ENCODE data around the gene MRPL54.

GRCh38 chr19:3816566-3817218 is 54.2 kb downstream of the MRPL54 start:
- TF ChIP-seq CTCF (IDR thresholded peaks at IDR 0.05; ENCODE audit: low read depth, low read length) (no peak), EZH2phosphoT487 (IDR thresholded peaks at IDR 0.05; ENCODE audit: low read depth) (no peak)
